Heart left ventricle (tissue), 13 donors: Measurements from ENCODE around the gene GNB1.

ENCODE experiments used
- CTCF ChIP-seq, 12 donors: fragments of 200-600 bp; sonication (generic) in 4 of 12; IDR thresholded peaks; one replicate each; pipeline versions ENCODE4 v1.5.0 to v1.8.0; 2018 to 2022; ENCODE audit warnings: antibody characterized with exemption in 12 of 12, mild to moderate bottlenecking in 5 of 12
- POLR2A ChIP-seq, 2 donors: fragments of 450-650 bp; IDR thresholded peaks; one replicate each; pipeline ENCODE4 v1.6.1; 2017; ENCODE audit warnings: antibody characterized with exemption in 2 of 2, mild to moderate bottlenecking in 2 of 2, moderate library complexity in 2 of 2
- donor health status: ischemic (EF 13 %, LVEDD 7.1; RV severe dilation, severe dysfunction).
- donor health status: DM: no; HTN: yes; CAD: no.
- donor health status: DM: no; HTN: no; CAD: no.
- donor health status: ischemic (EF 25% LVEDD 6.9; RV normal size, moderate dysfunction).
- donor health status: ischemic (EF 25% LVEDD 5.7; RV mildly dilated, moderate dysfunction).
- donor health status: ischemic (EF 35%, LVEDD 5.7; RV mildly dilated, moderate dysfunction).
- donor health status: nonischemic (EF 11% LVEDD 7.7; RV severe dilation, severe dysfunction).
- donor health status: DM: yes; HTN: yes; CAD: no.
- donor health status: PGD.
- donor health status: ischemic (EF 29% LVEDD 5.4; RV normal size, mild dysfunction).
- donor health status: nonischemic (EF 23%, LVEDD 6.1; RV moderate dilation, normal function).

- TF ChIP-seq POLR2A (IDR thresholded peaks at IDR 0.05) (no peak), CTCF (IDR thresholded peaks at IDR 0.05) (no peak)
Observed at GRCh38 chr1:1799716-1800115, 91.2 kb downstream of the GNB1 start.
